SU-DHL-6 (cell line): Measurements from ENCODE around the gene ARF6.

Source experiments
- CTCF ChIP-seq: fragments of 200-600 bp; sonication (generic); IDR thresholded peaks from one replicate; pipeline ENCODE4 v1.5.1; 2017; ENCODE audit warnings: antibody characterized with exemption, mild to moderate bottlenecking, low read length, moderate library complexity; ENCODE audit not compliant: insufficient read depth, poor library complexity, severe bottlenecking
- EZH2phosphoT487 ChIP-seq: fragments of 200-600 bp; sonication (generic), shearing (Covaris generic); conservative IDR thresholded peaks from 2 replicates; pipeline ENCODE4 v1.6.1; 2018; ENCODE audit warnings: mild to moderate bottlenecking, antibody characterized with exemption, low read length, moderate library complexity, mixed read lengths

GRCh38 chr14:49892301-49892635 is 614 bp upstream of the ARF6 start:
- TF ChIP-seq CTCF: no peak
- TF ChIP-seq EZH2phosphoT487: no peak
